ENCODE measurements around the gene SULF2. TPM values are rescaled to one million over a fixed set of nuclear protein-coding genes. Genes with fewer than 3 reads are reported as not detected.

The SULF2 gene
- total and polyA plus RNA-seq, 8 donors: 11.3 to 42.0 (median 15.8) TPM

DNA sequence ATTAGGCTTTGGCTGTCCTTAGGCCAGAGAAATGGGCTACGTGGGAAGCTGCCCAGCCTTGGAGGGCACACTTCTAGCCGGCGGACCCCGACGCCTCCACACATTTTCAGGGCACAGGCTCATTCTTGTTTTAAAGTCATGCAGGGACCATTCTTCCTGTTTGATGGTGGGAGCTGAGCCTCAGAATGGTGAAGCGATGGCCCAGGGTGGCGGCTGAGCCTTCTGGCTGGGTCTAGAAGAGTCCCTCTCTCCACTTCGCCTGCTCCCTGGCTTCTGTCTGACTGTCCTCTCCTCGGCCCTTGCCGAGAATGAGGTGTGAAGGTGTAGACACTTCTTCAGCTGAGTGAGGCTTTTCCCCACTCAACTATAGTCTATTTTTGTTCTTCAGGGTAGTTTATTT lies 114.4 kb downstream of the SULF2 start:
- Histone ChIP-seq H3K4me3 (no peak overlapping the region), H3K9me3 (no peaks in the 10 kb centered on the region), H3K4me1 (no peaks in the 10 kb centered on the region), H3K27ac (no peak overlapping the region), H3K36me3 (no peaks in the 10 kb centered on the region), H3K27me3 (no peaks in the 10 kb centered on the region)
- ATAC-seq (no peak), DNase-seq (no peak)
- TF ChIP-seq, protein P1, sequence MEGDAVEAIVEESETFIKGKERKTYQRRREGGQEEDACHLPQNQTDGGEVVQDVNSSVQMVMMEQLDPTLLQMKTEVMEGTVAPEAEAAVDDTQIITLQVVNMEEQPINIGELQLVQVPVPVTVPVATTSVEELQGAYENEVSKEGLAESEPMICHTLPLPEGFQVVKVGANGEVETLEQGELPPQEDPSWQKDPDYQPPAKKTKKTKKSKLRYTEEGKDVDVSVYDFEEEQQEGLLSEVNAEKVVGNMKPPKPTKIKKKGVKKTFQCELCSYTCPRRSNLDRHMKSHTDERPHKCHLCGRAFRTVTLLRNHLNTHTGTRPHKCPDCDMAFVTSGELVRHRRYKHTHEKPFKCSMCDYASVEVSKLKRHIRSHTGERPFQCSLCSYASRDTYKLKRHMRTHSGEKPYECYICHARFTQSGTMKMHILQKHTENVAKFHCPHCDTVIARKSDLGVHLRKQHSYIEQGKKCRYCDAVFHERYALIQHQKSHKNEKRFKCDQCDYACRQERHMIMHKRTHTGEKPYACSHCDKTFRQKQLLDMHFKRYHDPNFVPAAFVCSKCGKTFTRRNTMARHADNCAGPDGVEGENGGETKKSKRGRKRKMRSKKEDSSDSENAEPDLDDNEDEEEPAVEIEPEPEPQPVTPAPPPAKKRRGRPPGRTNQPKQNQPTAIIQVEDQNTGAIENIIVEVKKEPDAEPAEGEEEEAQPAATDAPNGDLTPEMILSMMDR (IDR thresholded peaks at IDR 0.05): no peak
- intact Hi-C loops (cut with DNase I): no loop called here

DNA sequence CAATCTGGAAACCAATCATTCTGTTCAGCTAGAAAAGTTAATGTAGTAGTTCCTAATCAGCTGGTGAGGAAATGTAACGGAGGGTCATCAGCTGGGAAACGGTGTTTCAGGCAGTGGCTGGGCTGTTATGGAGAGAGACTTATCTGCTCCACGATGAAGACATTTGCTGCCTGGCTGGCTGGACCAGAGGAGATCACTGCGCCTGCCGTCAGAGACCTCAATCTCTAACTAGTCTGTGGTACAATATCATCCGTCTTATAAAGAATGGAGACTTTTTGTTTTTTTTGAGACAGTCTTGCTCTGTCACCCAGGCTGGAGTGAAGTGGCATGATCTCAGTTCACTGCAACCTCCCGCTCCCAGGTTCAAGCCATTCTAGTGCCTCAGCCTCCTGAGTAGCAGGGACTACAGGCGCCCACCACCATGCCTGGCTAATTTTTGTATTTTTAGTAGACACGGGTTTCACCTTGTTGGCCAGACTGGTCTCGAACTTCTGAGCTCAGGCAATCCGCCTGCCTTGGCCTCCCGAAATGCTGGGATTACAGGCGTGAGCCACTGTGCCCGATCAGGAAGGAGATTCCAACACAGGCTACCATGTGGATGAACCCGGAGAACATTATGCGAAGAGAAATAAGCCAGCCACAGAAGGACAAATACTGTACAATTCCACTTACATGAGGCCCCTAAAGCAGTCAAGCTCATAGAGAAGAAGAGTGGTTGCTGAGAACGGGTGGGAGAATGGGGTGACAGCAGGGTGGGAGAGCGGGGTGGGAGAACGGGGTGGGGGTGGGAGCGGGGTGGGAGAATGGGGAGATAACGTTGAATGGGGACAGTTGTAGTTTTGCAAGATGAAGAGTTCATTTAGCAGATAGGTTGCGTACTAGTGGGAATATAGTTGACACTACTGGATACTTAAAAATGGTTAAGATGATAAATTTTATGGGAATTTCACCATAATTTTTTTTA lies 115.1 kb downstream of the SULF2 start:
- H3K4me3 ChIP-seq: no peak overlapping the region
- intact Hi-C loops (cut with DNase I): no loop called here
- DNase-seq (no peak), ATAC-seq (no peak)
- H3K27ac ChIP-seq: no peak overlapping the region
- H3K9me3 ChIP-seq: no peaks in the 10 kb centered on the region
- H3K4me1 ChIP-seq: no peaks in the 10 kb centered on the region
- H3K27me3 ChIP-seq: no peaks in the 10 kb centered on the region
- TF ChIP-seq, protein P1 (IDR thresholded peaks at IDR 0.05): no peak
- peaks cover 0 to 3% of the 10 kb centered on the region in 2 donors for H3K36me3 ChIP-seq

DNA sequence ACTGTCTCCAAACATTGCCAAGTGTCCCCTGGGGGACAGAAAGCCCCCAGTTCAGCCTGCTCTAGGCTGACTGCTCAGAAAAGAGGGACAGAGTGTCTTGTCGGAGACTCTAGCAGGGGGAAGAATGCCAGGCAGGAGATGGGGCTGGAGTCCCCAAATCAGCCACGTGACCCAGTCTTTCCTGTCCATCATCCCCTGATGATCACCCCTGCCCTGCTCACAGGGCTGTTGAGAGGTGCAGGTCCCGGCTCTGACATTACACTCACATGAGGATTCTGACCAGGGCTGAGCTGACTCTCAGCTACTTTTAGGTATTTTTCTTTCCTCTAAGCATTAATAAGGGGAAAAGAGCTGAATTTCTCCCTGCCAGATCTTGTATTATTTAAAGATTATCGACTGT lies 115.8 kb downstream of the SULF2 start:
- no peaks in the 10 kb centered on the region for H3K4me1 ChIP-seq
- no peak overlapping the region for H3K4me3 ChIP-seq
- ATAC-seq: no peak
- no peaks in the 10 kb centered on the region for H3K27me3 ChIP-seq
- H3K36me3 ChIP-seq: peaks cover 0 to 5% of the 10 kb centered on the region in 2 donors
- DNase-seq: no peak
- TF ChIP-seq, protein P1 (IDR thresholded peaks at IDR 0.05): no peak
- no peaks in the 10 kb centered on the region for H3K9me3 ChIP-seq
- intact Hi-C loops (cut with DNase I): no loop called here
- H3K27ac ChIP-seq: no peak overlapping the region

DNA sequence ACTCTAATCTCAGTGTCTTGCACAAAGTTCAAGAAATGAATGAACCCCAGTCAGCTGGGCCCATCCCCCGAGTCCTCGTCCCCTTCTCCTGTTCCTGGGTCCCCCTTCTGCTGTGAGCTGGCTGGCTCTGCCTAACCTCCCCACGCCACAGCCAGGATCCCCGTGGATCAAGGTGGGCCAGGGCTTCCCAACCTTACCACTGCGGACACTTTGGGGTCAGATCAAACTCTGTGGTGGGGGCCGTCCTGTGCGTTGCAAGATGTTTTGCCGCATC lies 116.2 kb downstream of the SULF2 start:
- no peak for DNase-seq
- no peaks in the 10 kb centered on the region for H3K9me3 ChIP-seq
- peaks cover 0 to 2% of the 10 kb centered on the region in 2 donors for H3K4me1 ChIP-seq
- peaks cover 0 to 5% of the 10 kb centered on the region in 2 donors for H3K36me3 ChIP-seq
- no peak for ATAC-seq
- H3K4me3 ChIP-seq: no peak overlapping the region
- H3K27ac ChIP-seq: no peak overlapping the region
- H3K27me3 ChIP-seq: no peaks in the 10 kb centered on the region
- TF ChIP-seq, protein P1 (IDR thresholded peaks at IDR 0.05): no peak
- intact Hi-C loops (cut with DNase I): no loop called here

DNA sequence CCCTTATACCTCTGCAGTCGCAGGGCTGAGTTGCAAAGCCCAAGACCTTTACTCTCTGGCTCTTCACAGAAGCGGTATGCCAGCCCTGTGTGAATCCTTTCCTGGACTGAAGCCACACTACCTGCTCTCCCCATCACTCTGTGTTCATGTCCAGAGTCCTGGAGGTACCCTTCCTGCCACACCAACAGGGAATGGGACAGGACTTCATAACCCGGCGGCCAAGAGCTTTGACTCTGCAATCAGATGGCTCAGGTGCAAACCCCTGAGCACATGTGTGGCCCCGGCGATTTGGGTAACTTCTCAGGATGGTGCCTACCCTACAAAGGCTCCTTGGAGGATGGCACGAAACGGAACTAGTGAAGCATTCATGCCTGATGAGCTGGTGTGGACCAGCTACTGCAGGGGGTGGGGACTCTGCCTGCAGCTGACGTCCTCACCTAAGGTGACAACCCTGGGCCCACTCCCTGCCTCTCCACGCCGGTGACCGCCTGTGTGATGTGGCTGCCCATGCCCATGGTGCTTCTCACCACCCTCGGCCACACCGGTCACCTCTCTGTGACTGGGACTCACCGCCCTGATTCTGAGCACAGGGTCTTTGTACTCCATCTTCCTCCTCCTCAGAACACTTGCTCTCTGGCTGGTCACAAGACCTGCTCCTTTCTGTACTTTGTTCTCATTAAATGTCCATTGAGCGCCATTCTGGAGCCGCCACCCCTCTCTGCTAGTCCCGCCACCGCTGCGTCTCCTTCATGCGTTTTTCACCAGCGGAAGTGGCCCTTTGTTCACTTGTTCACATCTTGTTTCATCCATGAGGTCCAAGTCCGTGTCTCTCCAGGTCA lies 116.7 kb downstream of the SULF2 start:
- Histone ChIP-seq H3K4me3 (no peak overlapping the region), H3K27ac (no peak overlapping the region), H3K27me3 (no peaks in the 10 kb centered on the region), H3K36me3 (peaks cover 0 to 5% of the 10 kb centered on the region in 2 donors), H3K9me3 (no peaks in the 10 kb centered on the region), H3K4me1 (peaks cover 0 to 8% of the 10 kb centered on the region in 2 donors)
- intact Hi-C loops (cut with DNase I): no loop called here
- TF ChIP-seq, protein P1 (IDR thresholded peaks at IDR 0.05): no peak
- no peak for DNase-seq
- no peak for ATAC-seq

All from left lung (tissue), 10 donors.